K562 (cell line): ENCODE measurements around the gene RBMS1. TPM values are rescaled to one million over a fixed set of nuclear protein-coding genes. Genes with fewer than 3 reads are reported as not detected.

Experiments used
- ARID1B ChIP-seq: fragments of 450-650 bp; IDR thresholded peaks from 2 replicates; pipeline ENCODE4 v1.6.1; 2016; ENCODE audit warnings: antibody characterized with exemption, mild to moderate bottlenecking, inconsistent platforms
- ATF1 ChIP-seq, 2 experiments: fragments of 450-650 bp in 1 of 2; IDR thresholded peaks; 2 replicates each; pipeline ENCODE4 v1.6.1; 2016; ENCODE audit warnings: missing compliant biosample characterization in 1 of 2, missing genetic modification characterization in 1 of 2
- CBX3 ChIP-seq, 2 experiments: IDR thresholded peaks; 1 replicate in 1 of 2; 2 replicates in 1 of 2; pipeline ENCODE4 v1.6.1; 2012; ENCODE audit warnings: inconsistent platforms in 2 of 2, low read length in 2 of 2, borderline replicate concordance in 1 of 2, control low read depth in 1 of 2
- CEBPG ChIP-seq, 3 experiments: fragments of 200-800 bp in 1 of 3; sonication (Bioruptor generic) in 1 of 3; sonication (generic) in 1 of 3; formaldehyde crosslinking in 1 of 3; IDR thresholded peaks in 2 of 3; conservative IDR thresholded peaks in 1 of 3; 2 replicates each; pipeline versions ENCODE4 v1.6.1 to v1.8.0; 2016 to 2022; ENCODE audit warnings: missing compliant biosample characterization in 2 of 3, missing genetic modification characterization in 2 of 3, mild to moderate bottlenecking in 1 of 3, missing genetic modification reagents in 1 of 3
- DMBX1 ChIP-seq: fragments of 250-450 bp; sonication (Bioruptor Pico); IDR thresholded peaks from 2 replicates; pipeline ENCODE4 v1.8.0; 2022; ENCODE audit warnings: inconsistent platforms, mild to moderate bottlenecking, moderate library complexity, borderline replicate concordance
- HMG20A ChIP-seq: fragments of 450-650 bp; formaldehyde crosslinking; conservative IDR thresholded peaks from 2 replicates; pipeline ENCODE4 v1.4.0; 2020; ENCODE audit warnings: mild to moderate bottlenecking, mixed read lengths
- MAFG ChIP-seq: fragments of 450-650 bp; conservative IDR thresholded peaks from 2 replicates; pipeline ENCODE4 v1.6.1; 2016; ENCODE audit warnings: missing genetic modification characterization, missing compliant biosample characterization
- MBD1 ChIP-seq: fragments of 250-450 bp; sonication (Bioruptor Pico); IDR thresholded peaks from 2 replicates; pipeline ENCODE4 v1.8.0; 2022; ENCODE audit warnings: inconsistent platforms
- NR2C2 ChIP-seq, 2 experiments: fragments of 200-800 bp in 1 of 2; sonication (Bioruptor generic) in 1 of 2; sonication (generic) in 1 of 2; formaldehyde crosslinking in 1 of 2; IDR thresholded peaks; 2 replicates each; pipeline versions ENCODE4 v1.6.1 to v1.8.0; 2016 to 2022; ENCODE audit warnings: mild to moderate bottlenecking in 1 of 2, missing compliant biosample characterization in 1 of 2, missing genetic modification characterization in 1 of 2, missing genetic modification reagents in 1 of 2
- SMAD4 ChIP-seq: fragments of 250-450 bp; sonication (Bioruptor Pico); conservative IDR thresholded peaks from 2 replicates; pipeline ENCODE4 v1.8.0; 2021; ENCODE audit warnings: inconsistent platforms, mild to moderate bottlenecking, moderate library complexity
- SMC3 ChIP-seq: conservative IDR thresholded peaks from 2 replicates; pipeline ENCODE4 v1.6.1; 2011; ENCODE audit warnings: low read depth, low read length, improper control_type of control experiment; ENCODE audit not compliant: insufficient read depth
- TFAP4 ChIP-seq: sonication (generic); formaldehyde crosslinking; IDR thresholded peaks from 2 replicates; pipeline ENCODE4 v1.8.0; 2022; ENCODE audit warnings: missing genetic modification reagents, mild to moderate bottlenecking, moderate library complexity, borderline replicate concordance
- TFE3 ChIP-seq: fragments of 450-650 bp; formaldehyde crosslinking; IDR thresholded peaks from 2 replicates; pipeline ENCODE4 v1.4.0; 2020; ENCODE audit warnings: mild to moderate bottlenecking, mixed read lengths
- THRA ChIP-seq: fragments of 450-650 bp; IDR thresholded peaks from 2 replicates; pipeline ENCODE4 v1.6.1; 2017; ENCODE audit warnings: mild to moderate bottlenecking, moderate library complexity
- YY1 ChIP-seq, 3 experiments: IDR thresholded peaks; 2 replicates each; pipeline ENCODE4 v1.6.1; 2011; ENCODE audit warnings: low read length in 2 of 3, mild to moderate bottlenecking in 2 of 3, moderate library complexity in 2 of 3, borderline replicate concordance in 1 of 3, control low read depth in 1 of 3, low read depth in 1 of 3; ENCODE audit not compliant: insufficient read depth in 3 of 3, insufficient replicate concordance in 2 of 3, control insufficient read depth in 1 of 3, insufficient read length in 1 of 3; ENCODE audit errors: extremely low read depth in 1 of 3
- ZBTB1 ChIP-seq: sonication (generic); formaldehyde crosslinking; IDR thresholded peaks from 2 replicates; pipeline ENCODE4 v1.8.1; 2023; ENCODE audit warnings: missing genetic modification reagents, low read depth, mild to moderate bottlenecking, borderline replicate concordance
- polyA plus RNA-seq, 8 experiments: library from polyadenylated mRNA; depleted of rRNA in 4 of 8; stranded (reverse) in 5 of 8; unstranded in 3 of 8; fragments of >200 nt; fragmentation: Nextera tagmentation in 2 of 8; fragmentation: Illumina TruSeq in 1 of 8; extraction: Ambion mirVana in 2 of 8; extraction: Trizol in 1 of 8; gene quantifications; 2 replicates each; pipeline versions ENCODE4 v1.2.1 to v1.2.3, GENCODE V29; 2011 to 2014; ENCODE audit warnings: inconsistent platforms in 1 of 8, missing spikeins in 1 of 8
- total RNA-seq, 7 experiments: library from RNA; depleted of rRNA in 6 of 7; stranded (reverse); fragments of >200 nt in 6 of 7; fragmentation: Illumina TruSeq in 2 of 7; extraction: Trizol in 2 of 7; gene quantifications; 2 replicates each; pipeline versions ENCODE4 v1.2.1 to v1.2.3, GENCODE V29; 2011 to 2021; ENCODE audit warnings: low replicate concordance in 1 of 7

RBMS1 gene
- total and polyA plus RNA-seq, 9 of the 15 experiments (the other 6 are each of a cell fraction or from before 2014, with no cell fraction given) = 0.04 to 0.31 (median 0.09) TPM; not detected in 6

GRCh38 chr2:160269803-160270570, 223.6 kb downstream of the RBMS1 start (continued):
- TF ChIP-seq TFAP4 (CRISPR knock-in tag) (peak; percentile 60; the same call in 1 of the 2 replicates), DMBX1 (no peak), ATF1 (CRISPR knock-in tag; IDR thresholded peaks at IDR 0.05) (no peak), ATF1 (tag; IDR thresholded peaks at IDR 0.05) (peak; percentile 52; the same call in 1 of the 2 replicates), TFE3 (CRISPR knock-in tag) (peak; percentile 96), SMC3 (0 out of 2 replicates have a peak, but pooled peaks have one; percentile 19), YY1 (IDR thresholded peaks at IDR 0.05; ENCODE audit: borderline replicate concordance in 1 of 3, control insufficient read depth in 1 of 3, extremely low read depth in 1 of 3, insufficient read depth in 3 of 3, insufficient read length in 1 of 3, insufficient replicate concordance in 2 of 3, low read depth in 1 of 3, low read length in 2 of 3) (peak in 2 of 3 experiments; percentile 74 to 80), ZBTB1 (CRISPR knock-in tag) (no peak), THRA (no peak), CEBPG (CRISPR knock-in tag; IDR thresholded peaks at IDR 0.05) (no peak), CEBPG (tag; conservative IDR thresholded peaks at IDR 0.05 in 1 of 2, IDR thresholded peaks at IDR 0.05 in 1 of 2) (no peak), ARID1B (no peak), CBX3 (IDR thresholded peaks at IDR 0.05; ENCODE audit: borderline replicate concordance in 1 of 2, low read length in 2 of 2) (peak in 1 of 2 experiments; percentile 73; a peak in 1 of 3 replicates), SMAD4 (peak; percentile 67), MBD1 (CRISPR knock-in tag) (no peak), HMG20A (CRISPR knock-in tag) (no peak), MAFG (tag) (no peak), NR2C2 (CRISPR knock-in tag; IDR thresholded peaks at IDR 0.05) (no peak), NR2C2 (tag; IDR thresholded peaks at IDR 0.05) (peak; percentile 21; the same call in 1 of the 2 replicates)
